Activated CD8-positive, alpha-beta memory T cell treated with anti-CD3 and anti-CD28 coated beads for 36 hours (primary cell): ENCODE data around the gene CLASRP. TPM values are rescaled to one million over a fixed set of nuclear protein-coding genes. Genes with fewer than 3 reads are reported as not detected.

Source experiments
- CTCF ChIA-PET: fragments of 350-600 bp; sonication (Branson Sonifier 250); formaldehyde crosslinking; loops from one replicate; lab custom pipeline; 2021; ENCODE audit warnings: antibody characterized with exemption; lab: Charles Lee
- POLR2A ChIA-PET: fragments of 350-600 bp; sonication (Branson Sonifier 250); formaldehyde crosslinking; loops from one replicate; lab custom pipeline; 2021; ENCODE audit warnings: antibody characterized with exemption; lab: Charles Lee
- total RNA-seq, 2 experiments: library from RNA; stranded (reverse); gene quantifications; one replicate each; pipeline ENCODE4 v1.2.3, GENCODE V29; 2021

The CLASRP gene
- total RNA-seq, 2 experiments from 2014 or later = 78.1 to 80.5 TPM

- POLR2A ChIA-PET = interaction anchor here (0.6 to 2.2 kb wide), 7 partner anchors 11 to 324 kb away, joined by 3 to 12 read pairs (median 6); partner anchors contain the start of genes BLOC1S3, CLASRP and TRAPPC6A
- CTCF ChIA-PET = interaction anchor here (1.1 to 2.7 kb wide), 4 partner anchors 12 to 58 kb away, joined by 3 to 11 read pairs (median 6); partner anchors contain the start of gene GEMIN7
Observed at GRCh38 chr19:45091031-45091923, 52.4 kb downstream of the CLASRP start.

DNA sequence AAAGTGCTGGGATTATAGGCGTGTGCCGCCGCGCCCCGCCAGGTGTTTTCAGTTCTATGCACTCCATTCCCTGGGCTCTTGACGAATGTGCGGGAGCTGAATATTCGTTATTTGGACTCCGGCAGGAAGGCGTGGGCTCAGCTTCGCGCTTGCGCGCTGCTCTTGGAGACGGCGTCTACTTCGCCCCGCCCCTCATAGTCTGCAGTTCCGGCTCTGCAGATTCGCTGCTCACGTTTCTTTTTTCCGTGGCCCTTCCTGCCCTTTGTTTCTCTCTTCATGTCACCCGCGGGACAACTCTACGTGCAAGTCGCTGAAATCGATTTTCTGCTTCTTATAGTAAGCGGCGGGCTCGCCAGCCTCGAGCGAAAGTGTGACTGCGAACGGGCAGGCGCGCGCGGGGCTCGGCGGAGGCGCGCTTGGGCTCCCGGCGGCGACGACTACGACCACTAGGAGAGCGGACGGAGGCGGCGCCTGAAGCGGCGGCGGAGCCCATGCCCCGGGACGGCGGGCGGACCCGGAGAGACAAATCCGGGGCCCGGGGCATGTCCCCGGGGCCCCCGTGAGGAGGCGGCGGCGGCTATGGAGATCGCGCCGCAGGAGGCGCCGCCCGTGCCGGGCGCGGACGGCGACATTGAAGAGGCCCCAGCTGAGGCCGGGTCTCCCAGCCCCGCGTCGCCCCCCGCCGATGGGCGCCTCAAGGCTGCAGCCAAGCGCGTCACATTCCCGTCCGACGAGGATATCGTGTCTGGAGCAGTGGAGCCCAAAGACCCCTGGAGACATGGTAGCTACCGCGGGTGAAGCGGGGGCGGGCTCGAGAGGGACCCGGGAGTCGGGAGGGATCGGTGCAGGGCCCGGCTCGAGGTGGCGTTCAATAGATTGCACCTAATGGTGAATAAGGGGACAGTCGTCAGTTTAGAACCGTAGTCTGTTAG, 54.2 kb downstream of the CLASRP start, which contains the start of gene PPP1R37:
PPP1R37 (plus strand) TSS at position 433 of the 932 bp plus-strand sequence; CDS start at position 580, 147 bp downstream.
- POLR2A ChIA-PET = interaction anchor here (0.5 to 2.2 kb wide), 8 partner anchors 10 to 374 kb away, joined by 3 to 12 read pairs (median 4); partner anchors contain the start of genes BLOC1S3 and TRAPPC6A

GRCh38 chr19:45094137-45094536, 55.3 kb downstream of the CLASRP start:
- ChIA-PET CTCF (no interaction called here), POLR2A (no interaction called here)

More for the DNA sequence above, 54.2 kb downstream of the CLASRP start, which contains the start of gene PPP1R37:
- CTCF ChIA-PET = interaction anchor here (0.7 to 2.7 kb wide), 12 partner anchors 10 to 916 kb away, joined by 3 to 11 read pairs (median 3); partner anchors contain the start of gene GEMIN7

GRCh38 chr19:45094707-45095106, 55.9 kb downstream of the CLASRP start:
- ChIA-PET POLR2A (no interaction called here), CTCF (no interaction called here)

DNA sequence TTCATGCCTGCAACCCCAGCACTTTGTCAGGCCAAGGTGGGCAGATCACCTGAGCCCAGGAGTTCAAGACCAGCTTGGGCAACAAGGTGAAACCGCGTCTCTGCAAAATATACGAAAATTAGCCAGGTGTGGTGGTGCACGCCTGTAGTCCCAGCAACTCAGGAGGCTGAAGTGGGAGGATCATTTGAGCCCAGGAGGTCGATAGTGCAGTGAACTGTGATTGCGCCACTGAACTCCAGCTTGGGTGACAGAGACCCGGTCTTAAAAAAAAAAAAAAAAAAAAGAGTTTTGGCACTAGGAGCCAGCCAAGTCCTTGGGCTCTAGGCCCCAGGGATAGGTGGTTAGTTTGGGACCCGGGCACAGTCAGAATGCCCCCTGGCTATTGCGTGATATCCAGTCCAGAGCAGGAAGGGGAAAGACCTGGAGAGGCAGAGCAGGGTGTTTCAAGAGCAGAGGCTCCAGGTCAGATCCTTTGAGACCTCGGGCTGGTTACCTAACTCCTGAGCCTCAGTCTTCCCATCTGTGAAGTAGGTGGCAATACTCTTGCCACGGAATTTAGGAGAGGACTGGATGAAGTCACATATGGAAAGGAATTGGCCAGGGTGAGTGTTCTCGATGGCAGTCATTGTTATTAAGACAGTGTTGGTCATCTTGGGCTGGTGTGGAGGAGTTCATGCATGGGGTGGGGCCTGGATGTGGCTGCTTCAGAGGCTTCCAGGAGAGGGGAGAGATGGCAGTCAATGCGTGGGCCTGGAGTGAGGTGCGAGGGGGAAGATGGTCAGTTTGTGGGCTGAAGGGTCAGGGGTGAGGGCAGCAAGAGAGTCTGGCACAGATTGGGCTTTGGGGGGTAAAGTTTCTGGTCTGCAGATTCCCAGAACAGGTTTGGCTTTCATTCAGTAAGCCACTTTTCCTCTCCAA, 56.9 kb downstream of the CLASRP start:
- ChIA-PET CTCF (no interaction called here), POLR2A (interaction anchor here (0.5 kb wide), 1 partner anchor 17 kb away, joined by 3 read pairs; no protein-coding TSS in a partner anchor)

- POLR2A ChIA-PET = no interaction called here
- CTCF ChIA-PET = no interaction called here
Observed at GRCh38 chr19:45096700-45097099, 57.9 kb downstream of the CLASRP start.

DNA sequence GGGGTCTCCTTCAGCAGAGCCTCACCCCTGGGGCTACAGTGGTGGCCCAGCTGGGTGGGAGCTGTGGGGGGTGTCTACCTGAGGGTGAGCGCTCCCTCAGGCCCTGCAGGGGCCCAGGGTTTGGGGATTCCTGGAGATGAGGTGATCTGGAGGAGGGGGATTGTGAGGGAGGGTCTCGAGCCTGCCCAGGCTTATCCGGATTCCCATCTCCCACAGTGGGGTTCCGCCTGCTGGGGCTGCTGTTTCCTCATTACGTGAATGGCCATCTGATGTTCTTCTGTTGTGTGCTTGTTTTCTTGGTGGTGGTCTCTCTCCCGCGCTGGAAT, 58.6 kb downstream of the CLASRP start:
- ChIA-PET POLR2A (no interaction called here), CTCF (no interaction called here)

GRCh38 chr19:45097776-45098520, 59.1 kb downstream of the CLASRP start:
- ChIA-PET CTCF (no interaction called here), POLR2A (no interaction called here)

DNA sequence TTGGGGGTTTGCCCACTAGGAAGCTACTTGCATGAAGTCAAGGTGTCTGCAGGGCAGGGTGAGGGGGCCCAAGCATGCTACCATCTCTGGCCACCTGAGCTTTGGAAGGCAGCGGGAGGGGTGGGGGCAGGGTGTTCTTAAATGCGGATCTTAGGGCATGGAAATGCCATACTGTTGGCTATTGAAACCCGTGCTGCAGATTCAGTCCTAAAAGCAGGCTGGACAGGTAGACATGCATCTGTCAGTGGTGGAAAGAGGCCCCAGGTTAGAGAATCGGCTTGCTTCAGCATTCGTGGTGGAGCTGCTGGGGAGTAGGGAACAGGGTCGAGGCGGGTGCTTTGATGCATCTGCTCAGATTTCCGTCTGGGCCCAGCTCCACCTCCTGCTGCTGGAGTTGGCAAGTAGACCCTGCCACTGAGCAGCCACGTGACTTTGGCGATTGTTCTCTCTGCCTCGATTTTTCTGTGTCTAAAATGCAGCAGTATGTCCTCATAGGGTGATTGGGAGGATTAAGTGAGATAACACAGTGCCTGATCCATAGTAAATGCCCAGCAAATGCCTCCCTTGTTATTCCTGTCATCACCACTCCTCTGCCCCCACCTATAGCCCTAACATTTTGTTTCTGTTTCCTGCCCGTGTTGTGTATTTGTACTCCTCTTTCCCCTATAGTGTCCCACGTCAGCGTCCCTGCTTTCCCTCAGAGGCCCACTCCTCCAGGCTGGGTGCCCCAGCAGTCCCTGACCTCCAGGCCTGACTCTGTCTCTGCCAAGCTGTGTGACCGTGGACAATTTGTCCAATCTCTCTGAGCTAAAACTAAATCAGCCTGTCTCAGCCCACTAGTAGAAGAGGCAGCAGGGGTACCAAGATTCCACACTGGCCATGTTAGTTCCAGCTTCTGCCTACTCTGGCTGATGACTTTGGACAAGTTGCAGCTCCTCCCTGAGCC, 59.9 kb downstream of the CLASRP start:
- ChIA-PET POLR2A (no interaction called here), CTCF (no interaction called here)

GRCh38 chr19:45099467-45100191, 60.8 kb downstream of the CLASRP start:
- ChIA-PET POLR2A (no interaction called here), CTCF (no interaction called here)

- ChIA-PET CTCF (interaction anchor here (1.0 kb wide), 1 partner anchor 25 kb away, joined by 3 read pairs; no protein-coding TSS in a partner anchor), POLR2A (no interaction called here)
Observed at GRCh38 chr19:45100201-45100600, 61.4 kb downstream of the CLASRP start.

DNA sequence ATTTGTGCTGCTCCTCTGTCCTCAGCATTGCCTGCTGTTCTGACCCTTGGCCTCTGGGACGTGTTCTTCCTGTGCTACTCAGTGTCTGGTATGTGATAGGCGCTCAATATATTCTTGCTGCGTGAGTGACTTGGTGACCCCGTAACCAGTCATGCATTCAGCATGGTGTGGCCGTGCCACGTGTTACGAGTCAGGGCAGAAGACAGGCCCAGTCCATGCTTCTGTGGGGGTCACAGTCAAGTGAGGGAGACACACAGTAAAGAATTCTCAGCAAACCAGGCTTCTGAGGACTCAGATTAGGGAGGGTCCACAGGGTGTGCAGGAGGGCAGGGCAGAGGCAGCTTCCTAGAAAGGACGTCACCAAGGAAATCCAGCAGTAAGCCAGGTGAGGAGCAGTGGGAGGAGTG, 62.0 kb downstream of the CLASRP start:
- ChIA-PET CTCF (interaction anchor here (1.0 kb wide), 1 partner anchor 26 kb away, joined by 3 read pairs; no protein-coding TSS in a partner anchor), POLR2A (interaction anchor here (0.6 kb wide), 1 partner anchor 476 kb away, joined by 10 read pairs; no protein-coding TSS in a partner anchor)

DNA sequence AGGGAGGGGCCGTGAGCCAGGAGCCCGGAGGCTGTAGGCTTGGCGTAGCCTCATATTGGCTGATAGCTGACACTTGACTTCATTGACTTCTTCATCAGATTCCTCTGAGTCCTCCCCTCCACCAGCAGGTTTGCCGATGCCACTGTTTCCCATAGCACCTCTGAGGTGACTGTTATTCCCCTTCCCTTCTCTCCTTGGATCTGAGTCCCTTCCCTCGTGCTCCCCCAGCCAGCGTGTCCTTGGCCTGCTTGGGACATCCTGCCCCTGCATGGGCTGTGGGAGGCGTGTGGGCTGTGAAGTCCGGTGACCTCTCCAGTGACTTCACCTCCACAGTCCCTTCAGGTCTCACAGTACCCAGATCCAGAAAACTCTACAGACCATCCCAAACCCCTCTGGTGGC, 63.0 kb downstream of the CLASRP start:
- ChIA-PET CTCF (interaction anchor here (0.6 kb wide), 1 partner anchor 262 kb away, joined by 3 read pairs; no protein-coding TSS in a partner anchor), POLR2A (no interaction called here)

DNA sequence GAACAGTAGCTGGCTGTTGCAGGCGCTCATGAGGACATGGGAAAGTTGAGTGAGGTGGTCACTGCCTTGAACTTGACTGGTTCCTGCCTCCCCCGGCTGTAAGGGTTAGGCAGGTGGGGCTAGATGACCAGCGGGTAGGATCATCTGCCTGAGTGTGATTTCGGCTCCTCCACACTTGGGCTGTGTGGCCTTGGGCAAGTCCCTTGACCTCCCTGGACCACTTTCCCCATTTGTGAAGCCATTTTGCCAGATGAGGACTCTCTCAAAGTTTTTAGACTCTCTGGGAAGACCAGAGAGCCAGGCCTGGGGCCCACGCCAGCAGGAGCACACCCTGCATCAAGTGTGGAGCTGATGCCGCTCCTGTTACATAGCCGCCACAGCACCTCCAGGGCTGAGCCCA, 63.6 kb downstream of the CLASRP start:
- ChIA-PET POLR2A (interaction anchor here (1.6 kb wide), 1 partner anchor 10 kb away, joined by 9 read pairs; the partner anchor contains the start of gene PPP1R37), CTCF (interaction anchor here (1.0 kb wide), 1 partner anchor 10 kb away, joined by 4 read pairs; no protein-coding TSS in a partner anchor)

DNA sequence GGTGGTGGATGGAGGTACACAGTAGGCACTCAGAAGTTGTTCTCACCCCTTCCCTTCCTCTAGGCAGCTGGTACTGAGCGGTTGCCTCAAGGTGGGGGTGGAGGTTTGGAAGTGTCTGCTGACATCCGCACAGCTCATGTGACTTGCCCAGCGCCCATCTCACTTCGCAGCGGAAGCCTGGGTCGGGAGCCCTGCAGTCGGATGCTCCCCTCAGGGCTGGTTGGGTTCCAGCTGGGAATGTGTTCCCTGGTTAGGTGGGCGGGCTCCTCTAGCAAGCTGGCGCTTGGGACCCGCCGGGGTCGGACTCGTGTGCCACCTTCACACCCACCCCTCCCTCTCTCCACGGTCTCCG, 64.3 kb downstream of the CLASRP start:
- POLR2A ChIA-PET = interaction anchor here (1.3 to 1.6 kb wide), 2 partner anchors 11 to 23 kb away, joined by 3 to 9 read pairs; partner anchors contain the start of gene PPP1R37
- CTCF ChIA-PET = interaction anchor here (1.0 kb wide), 1 partner anchor 11 kb away, joined by 4 read pairs; no protein-coding TSS in a partner anchor
